GM20000 (cell line): ENCODE data around the gene NAT10.

Experiments
- DNase-seq: peaks from one replicate; pipeline ENCODE4 v3.0.0; 2012; ENCODE audit warnings: low spot score
- TF ChIP-seq, protein P1 (sequence below): IDR thresholded peaks from 2 replicates; pipeline ENCODE4 v1.5.1; 2012; ENCODE audit warnings: mild to moderate bottlenecking, control low read depth; ENCODE audit errors: extremely low read depth, missing control alignments

NAT10 gene

GRCh38 chr11:34162856-34163255, 57.4 kb downstream of the NAT10 start:
- no peak for DNase-seq
- TF ChIP-seq, protein P1, sequence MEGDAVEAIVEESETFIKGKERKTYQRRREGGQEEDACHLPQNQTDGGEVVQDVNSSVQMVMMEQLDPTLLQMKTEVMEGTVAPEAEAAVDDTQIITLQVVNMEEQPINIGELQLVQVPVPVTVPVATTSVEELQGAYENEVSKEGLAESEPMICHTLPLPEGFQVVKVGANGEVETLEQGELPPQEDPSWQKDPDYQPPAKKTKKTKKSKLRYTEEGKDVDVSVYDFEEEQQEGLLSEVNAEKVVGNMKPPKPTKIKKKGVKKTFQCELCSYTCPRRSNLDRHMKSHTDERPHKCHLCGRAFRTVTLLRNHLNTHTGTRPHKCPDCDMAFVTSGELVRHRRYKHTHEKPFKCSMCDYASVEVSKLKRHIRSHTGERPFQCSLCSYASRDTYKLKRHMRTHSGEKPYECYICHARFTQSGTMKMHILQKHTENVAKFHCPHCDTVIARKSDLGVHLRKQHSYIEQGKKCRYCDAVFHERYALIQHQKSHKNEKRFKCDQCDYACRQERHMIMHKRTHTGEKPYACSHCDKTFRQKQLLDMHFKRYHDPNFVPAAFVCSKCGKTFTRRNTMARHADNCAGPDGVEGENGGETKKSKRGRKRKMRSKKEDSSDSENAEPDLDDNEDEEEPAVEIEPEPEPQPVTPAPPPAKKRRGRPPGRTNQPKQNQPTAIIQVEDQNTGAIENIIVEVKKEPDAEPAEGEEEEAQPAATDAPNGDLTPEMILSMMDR: no peak

DNA sequence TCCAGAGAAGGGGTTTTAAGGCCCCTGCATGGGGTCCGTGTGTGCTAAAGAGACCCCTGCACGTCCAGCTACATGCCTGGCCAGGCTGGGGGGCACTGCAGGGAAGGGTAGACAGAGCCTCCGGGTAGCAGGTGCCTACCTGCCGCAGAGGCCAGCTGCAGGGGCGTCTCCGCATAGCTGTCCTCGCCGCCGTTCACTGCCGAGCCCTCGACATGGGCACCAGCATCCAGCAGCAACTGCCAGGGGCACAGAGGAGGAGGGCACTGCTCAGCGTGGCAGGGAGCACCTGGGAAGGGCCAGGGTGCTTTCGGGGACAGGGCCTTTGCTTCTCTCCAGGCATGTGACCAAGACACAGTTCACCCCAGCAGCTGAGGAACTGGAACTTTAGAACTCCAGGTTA, 59.7 kb downstream of the NAT10 start:
- DNase-seq: no peak
- TF ChIP-seq, protein P1: no peak

DNA sequence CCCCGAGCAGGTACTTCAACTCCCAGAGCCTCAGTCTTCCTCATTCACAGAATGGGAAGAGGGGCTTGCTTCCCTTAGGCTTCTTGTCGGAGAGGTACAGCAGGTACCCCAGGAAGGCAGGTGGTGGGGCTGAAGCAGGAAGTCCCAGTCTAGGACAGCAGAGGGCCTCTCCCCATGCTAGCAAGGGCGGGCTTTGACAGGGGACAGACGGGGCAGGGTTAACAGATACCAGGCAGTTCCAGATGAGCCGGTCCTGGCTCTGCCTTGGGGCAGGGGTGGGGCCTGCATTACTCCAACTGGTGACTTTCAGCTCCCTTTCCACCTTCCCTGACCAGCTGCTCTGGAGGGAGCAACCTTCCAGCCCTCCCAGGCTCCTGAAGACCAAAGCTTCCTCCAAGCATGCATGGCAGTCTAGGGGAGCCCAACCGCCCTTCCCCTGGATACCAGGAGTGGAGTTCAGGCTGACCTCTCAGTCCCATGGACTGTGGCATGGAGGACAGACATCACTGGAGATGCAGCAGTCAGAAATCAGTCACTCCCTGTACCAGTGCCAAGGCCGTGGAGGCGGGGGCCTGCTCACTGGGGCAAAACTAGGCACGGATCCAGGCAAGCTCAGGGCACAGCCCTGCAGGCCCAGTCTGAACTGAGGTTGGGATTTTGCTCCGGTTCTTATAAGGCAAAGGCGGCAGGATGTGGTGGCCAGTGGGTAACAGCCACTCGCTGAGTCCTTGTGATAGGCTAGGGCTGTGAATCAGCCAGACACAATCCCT, 60.5 kb downstream of the NAT10 start:
- TF ChIP-seq, protein P1: no peak
- no peak for DNase-seq

DNA sequence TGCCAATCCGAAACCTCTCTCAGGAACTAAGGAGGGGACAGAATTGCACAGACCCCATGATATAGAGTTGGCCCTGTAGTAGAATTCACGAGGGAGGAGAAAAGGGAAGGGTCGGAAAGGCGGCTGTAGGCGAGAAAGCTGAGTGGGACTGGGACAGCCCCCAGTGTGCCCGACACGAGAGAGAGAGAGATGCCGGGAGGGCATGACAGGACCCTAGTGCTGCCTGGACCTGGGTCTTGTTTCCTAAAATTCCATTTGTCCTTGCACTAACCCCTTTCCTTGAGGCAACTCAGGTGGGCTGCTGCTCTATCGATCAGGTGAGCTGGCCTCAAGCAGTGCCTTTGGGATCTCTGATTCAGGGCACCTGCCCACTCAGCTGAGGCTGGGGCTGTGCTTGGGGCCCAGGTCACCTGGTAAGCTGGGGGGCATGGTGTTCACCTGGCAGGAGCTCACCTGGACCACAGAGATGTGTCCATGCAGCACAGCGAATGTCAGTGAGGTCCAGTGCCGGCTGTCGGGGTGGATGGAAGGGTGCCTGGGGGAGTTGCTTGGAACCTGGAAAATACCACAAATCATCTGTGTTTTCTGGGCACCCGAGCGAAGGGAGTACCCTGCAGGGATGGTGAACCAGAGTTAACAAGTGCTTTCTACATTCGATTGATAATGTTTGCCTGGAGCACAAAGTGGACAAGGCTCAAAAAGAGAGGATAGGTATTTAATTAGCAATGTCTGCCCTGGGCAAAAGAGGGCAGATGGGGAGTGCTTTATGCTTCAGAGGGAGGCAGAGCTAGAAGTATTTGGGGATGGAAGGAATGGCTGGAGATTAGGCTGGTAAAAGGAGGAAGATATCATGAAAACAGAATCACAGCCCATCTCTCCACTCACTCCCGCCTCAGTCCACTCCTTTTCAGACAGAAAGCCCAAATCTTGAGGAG, 61.6 kb downstream of the NAT10 start:
- no peak for DNase-seq
- TF ChIP-seq, protein P1: no peak

GRCh38 chr11:34167961-34168360, 62.5 kb downstream of the NAT10 start:
- TF ChIP-seq, protein P1: no peak
- DNase-seq: no peak

DNA sequence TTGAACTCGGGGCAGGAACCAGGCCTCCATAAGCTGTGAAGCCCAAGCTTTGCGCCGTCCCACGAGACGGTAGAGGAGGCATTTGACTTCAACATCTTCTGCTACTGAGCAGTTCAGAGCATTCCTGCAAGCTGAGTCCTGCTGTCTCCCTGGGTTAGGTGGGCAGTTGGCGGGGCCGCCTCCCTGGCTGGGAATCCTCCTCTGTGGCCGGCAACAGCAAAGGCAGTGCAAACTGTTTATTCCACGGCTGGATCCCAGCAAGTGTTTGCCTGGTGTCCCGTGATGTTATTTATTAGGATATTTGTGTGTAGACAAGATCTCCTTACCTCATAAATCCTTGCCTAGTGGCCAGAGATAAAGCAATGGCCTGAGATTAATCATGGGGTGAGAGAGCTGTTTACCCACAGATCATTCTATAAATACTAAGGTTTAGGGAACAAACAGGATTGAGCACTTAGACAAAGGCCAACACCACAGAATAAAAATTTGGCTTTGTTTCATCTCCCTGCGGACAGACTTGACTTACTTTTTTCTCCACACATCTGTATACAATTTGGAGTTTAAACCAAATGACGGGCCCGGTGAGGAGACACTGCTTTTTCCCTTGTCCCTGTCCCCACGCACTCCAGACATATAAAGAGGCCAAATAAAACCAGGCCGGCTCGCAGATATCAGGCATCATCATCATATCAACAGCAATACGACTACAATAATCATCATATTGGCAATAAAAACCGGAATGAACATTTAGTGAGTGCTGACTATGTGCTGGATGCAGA, 63.4 kb downstream of the NAT10 start:
- TF ChIP-seq, protein P1: no peak
- DNase-seq: no peak
